ENCODE data around the gene IGFBP4. TPM values are rescaled to one million over a fixed set of nuclear protein-coding genes. Genes with fewer than 3 reads are reported as not detected.

IGFBP4 gene
- total RNA-seq, 2 donors from 2014 or later: 81.0 to 237 TPM

DNA sequence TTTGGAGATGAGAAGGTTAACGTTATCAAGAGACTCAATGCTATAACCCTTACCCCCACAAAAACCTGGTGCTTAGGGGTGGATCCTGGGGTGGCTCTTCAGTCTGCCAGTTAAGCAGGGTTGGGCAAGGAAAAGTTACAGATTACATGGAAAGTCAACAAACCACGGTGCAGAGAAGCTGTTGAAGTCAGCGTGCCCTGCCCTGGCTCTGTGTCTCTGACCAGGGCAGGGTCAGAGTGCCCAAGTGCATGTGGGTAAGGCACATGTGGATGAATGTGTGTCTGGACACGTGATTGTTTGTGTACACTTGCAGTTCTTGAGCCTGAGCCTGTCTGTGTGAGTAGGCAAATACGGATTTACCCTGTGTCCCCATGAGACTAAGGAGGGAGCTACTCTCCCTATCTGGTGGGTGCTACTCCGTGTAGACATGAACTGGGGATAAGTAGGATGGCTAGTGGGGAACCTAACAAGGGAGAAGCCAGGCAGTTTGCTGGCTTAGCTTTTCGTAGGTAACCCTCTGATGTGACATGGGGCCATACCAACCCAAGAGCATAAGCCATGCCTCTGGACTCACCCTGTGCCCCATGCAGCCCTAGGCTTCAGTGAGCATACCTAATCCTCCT lies 5.5 kb downstream of the IGFBP4 start:
- H3K27ac ChIP-seq: peak overlapping the region; percentile 89 to 91
- no peaks in the 10 kb centered on the region for H3K9me3 ChIP-seq
- peak overlapping the region in 1 of 2 donors; percentile 70 for H3K4me3 ChIP-seq
- DNase-seq (ENCODE audit: low spot score): no peak
- peaks cover 0 to 76% of the 10 kb centered on the region in 2 donors for H3K4me1 ChIP-seq
- TF ChIP-seq, protein P1, sequence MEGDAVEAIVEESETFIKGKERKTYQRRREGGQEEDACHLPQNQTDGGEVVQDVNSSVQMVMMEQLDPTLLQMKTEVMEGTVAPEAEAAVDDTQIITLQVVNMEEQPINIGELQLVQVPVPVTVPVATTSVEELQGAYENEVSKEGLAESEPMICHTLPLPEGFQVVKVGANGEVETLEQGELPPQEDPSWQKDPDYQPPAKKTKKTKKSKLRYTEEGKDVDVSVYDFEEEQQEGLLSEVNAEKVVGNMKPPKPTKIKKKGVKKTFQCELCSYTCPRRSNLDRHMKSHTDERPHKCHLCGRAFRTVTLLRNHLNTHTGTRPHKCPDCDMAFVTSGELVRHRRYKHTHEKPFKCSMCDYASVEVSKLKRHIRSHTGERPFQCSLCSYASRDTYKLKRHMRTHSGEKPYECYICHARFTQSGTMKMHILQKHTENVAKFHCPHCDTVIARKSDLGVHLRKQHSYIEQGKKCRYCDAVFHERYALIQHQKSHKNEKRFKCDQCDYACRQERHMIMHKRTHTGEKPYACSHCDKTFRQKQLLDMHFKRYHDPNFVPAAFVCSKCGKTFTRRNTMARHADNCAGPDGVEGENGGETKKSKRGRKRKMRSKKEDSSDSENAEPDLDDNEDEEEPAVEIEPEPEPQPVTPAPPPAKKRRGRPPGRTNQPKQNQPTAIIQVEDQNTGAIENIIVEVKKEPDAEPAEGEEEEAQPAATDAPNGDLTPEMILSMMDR (IDR thresholded peaks at IDR 0.05): no peak
- H3K36me3 ChIP-seq: peaks cover 5% of the 10 kb centered on the region
- H3K27me3 ChIP-seq: no peaks in the 10 kb centered on the region

DNA sequence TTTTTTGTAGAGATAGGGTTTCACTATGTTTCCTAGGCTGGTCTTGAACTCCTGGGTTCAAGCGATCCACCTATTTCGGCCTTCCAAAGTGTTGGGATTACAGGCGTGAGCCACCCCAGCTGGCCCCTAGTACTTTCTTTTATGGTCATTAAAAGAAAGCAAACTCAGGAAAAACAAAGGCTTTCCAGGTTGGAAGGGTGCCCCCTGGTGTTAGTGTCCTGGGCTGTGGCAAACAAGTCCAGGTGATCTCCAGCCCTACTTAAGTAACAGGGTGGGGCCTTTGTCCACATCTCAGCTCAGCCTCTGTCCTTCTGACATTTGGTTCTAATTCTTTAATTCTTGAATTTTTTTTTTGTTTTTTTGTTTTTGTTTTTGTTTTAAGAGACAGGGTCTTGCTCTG lies 6.9 kb downstream of the IGFBP4 start:
- H3K27me3 ChIP-seq: no peaks in the 10 kb centered on the region
- peaks cover 0 to 77% of the 10 kb centered on the region in 2 donors for H3K4me1 ChIP-seq
- TF ChIP-seq, protein P1 (IDR thresholded peaks at IDR 0.05): peak; percentile 46 to 60
- H3K36me3 ChIP-seq: peaks cover 20% of the 10 kb centered on the region
- H3K4me3 ChIP-seq: no peak overlapping the region
- H3K9me3 ChIP-seq: no peaks in the 10 kb centered on the region
- peak overlapping the region; percentile 69 to 91 for H3K27ac ChIP-seq
- DNase-seq (ENCODE audit: low spot score): no peak

DNA sequence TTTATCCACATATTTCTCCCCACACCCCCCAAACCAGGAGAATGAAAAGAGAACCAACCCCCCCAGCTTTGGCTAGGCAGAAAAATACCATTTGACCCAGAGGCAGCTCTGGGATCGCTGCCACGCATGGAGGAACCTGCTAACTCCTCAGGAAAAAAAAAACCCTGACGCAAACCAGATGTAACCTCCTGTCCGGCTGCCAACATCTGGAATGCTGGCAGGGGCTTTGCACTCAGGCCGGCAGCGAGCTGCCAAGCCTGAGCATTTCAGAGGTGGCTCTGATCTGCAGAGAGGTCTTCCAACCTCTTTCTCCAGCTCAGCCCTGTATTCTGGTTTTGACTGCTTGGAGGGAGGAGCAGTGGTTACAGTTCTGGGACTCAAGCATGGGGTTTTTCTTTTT lies 8.2 kb downstream of the IGFBP4 start:
- H3K4me3 ChIP-seq: no peak overlapping the region
- peak overlapping the region; percentile 69 to 73 for H3K27ac ChIP-seq
- peaks cover 0 to 80% of the 10 kb centered on the region in 2 donors for H3K4me1 ChIP-seq
- TF ChIP-seq, protein P1 (IDR thresholded peaks at IDR 0.05): no peak
- no peaks in the 10 kb centered on the region for H3K9me3 ChIP-seq
- no peaks in the 10 kb centered on the region for H3K27me3 ChIP-seq
- peak; percentile 88 for DNase-seq (ENCODE audit: low spot score)
- peaks cover 32% of the 10 kb centered on the region for H3K36me3 ChIP-seq

DNA sequence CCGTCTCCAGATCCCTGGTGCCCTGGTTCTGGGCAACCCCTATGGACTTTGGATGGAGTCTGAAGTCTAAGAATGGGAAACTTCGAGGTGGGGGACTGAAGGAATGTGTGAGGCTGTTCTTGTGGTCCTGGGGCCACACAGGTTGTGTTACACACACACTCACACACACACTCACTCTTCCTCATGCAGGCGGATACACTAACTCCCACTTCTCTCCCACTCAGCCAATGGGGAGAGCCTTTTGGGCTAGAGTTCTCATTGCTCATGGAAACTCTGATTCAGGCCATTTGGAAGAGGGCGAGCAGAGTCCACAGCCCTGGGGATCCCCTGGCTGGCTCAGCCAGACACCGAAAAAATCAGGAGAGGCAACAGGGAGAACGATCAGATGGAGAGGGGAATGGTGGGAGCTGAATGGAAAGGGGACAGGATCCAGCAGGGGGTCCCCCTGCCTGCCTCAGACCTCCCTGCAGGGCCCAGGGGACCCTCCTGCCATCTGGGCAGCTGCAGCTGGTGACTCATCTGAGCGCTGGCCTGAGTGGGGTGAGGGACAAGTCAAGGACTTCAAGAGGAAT lies 9.1 kb downstream of the IGFBP4 start:
- Histone ChIP-seq H3K4me1 (peaks cover 0 to 80% of the 10 kb centered on the region in 2 donors), H3K27me3 (no peaks in the 10 kb centered on the region), H3K4me3 (no peak overlapping the region), H3K27ac (peak overlapping the region; percentile 69 to 73), H3K9me3 (no peaks in the 10 kb centered on the region), H3K36me3 (peaks cover 41% of the 10 kb centered on the region)
- peak; percentile 77 for DNase-seq (ENCODE audit: low spot score)
- TF ChIP-seq, protein P1 (IDR thresholded peaks at IDR 0.05): no peak

DNA sequence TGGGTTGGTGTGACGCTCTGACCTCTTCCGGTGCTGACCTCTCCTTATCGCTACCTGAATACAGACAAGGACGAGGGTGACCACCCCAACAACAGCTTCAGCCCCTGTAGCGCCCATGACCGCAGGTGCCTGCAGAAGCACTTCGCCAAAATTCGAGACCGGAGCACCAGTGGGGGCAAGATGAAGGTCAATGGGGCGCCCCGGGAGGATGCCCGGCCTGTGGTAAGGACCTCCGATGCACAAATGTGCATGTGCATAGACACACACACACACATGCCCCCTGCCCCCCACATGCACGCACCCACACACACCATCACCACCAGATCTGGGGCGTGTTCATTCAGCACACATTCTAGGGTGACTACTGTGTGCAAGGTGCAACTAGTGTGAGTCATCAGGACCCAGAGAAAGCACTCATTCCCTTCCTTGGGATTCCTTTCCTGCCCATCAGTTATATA lies 9.7 kb downstream of the IGFBP4 start:
- H3K4me1 ChIP-seq: peaks cover 0 to 80% of the 10 kb centered on the region in 2 donors
- peaks cover 47% of the 10 kb centered on the region for H3K36me3 ChIP-seq
- DNase-seq (ENCODE audit: low spot score): no peak
- peak overlapping the region; percentile 69 to 73 for H3K27ac ChIP-seq
- H3K4me3 ChIP-seq: no peak overlapping the region
- no peaks in the 10 kb centered on the region for H3K27me3 ChIP-seq
- no peaks in the 10 kb centered on the region for H3K9me3 ChIP-seq
- TF ChIP-seq, protein P1 (IDR thresholded peaks at IDR 0.05): no peak
